ENCODE data around the gene MXRA7.

The MXRA7 gene

DNA sequence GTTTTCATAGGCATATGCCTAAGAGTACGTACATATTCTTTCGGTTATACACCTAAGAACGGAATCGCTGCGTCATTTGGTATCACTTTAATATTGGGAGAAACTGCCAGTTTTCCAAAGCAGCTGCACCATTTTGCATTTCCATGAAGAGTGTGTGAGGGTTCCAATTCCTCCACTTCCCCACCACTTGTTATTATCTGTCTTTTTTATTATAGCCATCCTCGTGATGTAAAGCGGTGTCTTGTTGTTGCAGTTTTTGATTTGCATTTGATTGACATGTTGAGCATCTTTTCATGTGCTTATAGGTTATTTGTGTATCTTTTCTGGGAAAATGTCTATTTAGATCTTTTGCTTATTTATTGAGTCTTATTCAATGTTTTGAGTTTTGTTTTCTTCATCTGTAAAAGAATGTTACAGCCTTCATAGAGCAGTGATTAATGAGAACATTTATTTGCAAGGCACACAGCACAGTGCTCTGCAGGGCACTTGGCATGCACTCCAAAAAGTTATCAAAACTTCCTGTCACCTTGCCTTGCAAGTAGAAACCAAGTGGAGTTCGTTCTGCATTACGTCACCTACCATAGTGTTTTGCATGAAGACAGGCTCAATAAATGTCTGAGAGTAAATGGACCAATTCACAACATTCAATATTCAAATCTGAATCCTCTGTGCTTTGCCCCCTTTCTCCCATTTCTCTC, 40.6 kb downstream of the MXRA7 start (continued):
- TF ChIP-seq, protein P1, sequence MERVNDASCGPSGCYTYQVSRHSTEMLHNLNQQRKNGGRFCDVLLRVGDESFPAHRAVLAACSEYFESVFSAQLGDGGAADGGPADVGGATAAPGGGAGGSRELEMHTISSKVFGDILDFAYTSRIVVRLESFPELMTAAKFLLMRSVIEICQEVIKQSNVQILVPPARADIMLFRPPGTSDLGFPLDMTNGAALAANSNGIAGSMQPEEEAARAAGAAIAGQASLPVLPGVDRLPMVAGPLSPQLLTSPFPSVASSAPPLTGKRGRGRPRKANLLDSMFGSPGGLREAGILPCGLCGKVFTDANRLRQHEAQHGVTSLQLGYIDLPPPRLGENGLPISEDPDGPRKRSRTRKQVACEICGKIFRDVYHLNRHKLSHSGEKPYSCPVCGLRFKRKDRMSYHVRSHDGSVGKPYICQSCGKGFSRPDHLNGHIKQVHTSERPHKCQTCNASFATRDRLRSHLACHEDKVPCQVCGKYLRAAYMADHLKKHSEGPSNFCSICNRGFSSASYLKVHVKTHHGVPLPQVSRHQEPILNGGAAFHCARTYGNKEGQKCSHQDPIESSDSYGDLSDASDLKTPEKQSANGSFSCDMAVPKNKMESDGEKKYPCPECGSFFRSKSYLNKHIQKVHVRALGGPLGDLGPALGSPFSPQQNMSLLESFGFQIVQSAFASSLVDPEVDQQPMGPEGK (tag by site-specific recombination; IDR thresholded peaks at IDR 0.05): no peak
- TF ChIP-seq, protein P2, sequence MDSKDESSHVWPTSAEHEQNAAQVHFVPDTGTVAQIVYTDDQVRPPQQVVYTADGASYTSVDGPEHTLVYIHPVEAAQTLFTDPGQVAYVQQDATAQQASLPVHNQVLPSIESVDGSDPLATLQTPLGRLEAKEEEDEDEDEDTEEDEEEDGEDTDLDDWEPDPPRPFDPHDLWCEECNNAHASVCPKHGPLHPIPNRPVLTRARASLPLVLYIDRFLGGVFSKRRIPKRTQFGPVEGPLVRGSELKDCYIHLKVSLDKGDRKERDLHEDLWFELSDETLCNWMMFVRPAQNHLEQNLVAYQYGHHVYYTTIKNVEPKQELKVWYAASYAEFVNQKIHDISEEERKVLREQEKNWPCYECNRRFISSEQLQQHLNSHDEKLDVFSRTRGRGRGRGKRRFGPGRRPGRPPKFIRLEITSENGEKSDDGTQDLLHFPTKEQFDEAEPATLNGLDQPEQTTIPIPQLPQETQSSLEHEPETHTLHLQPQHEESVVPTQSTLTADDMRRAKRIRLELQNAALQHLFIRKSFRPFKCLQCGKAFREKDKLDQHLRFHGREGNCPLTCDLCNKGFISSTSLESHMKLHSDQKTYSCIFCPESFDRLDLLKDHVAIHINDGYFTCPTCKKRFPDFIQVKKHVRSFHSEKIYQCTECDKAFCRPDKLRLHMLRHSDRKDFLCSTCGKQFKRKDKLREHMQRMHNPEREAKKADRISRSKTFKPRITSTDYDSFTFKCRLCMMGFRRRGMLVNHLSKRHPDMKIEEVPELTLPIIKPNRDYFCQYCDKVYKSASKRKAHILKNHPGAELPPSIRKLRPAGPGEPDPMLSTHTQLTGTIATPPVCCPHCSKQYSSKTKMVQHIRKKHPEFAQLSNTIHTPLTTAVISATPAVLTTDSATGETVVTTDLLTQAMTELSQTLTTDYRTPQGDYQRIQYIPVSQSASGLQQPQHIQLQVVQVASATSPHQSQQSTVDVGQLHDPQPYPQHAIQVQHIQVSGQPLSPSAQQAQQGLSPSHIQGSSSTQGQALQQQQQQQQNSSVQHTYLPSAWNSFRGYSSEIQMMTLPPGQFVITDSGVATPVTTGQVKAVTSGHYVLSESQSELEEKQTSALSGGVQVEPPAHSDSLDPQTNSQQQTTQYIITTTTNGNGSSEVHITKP (tag by site-specific recombination; IDR thresholded peaks at IDR 0.05): peak; percentile 80
- TF ChIP-seq ZIC2 (tag by site-specific recombination; IDR thresholded peaks at IDR 0.05): peak; percentile 58
- TF ChIP-seq, protein P3, sequence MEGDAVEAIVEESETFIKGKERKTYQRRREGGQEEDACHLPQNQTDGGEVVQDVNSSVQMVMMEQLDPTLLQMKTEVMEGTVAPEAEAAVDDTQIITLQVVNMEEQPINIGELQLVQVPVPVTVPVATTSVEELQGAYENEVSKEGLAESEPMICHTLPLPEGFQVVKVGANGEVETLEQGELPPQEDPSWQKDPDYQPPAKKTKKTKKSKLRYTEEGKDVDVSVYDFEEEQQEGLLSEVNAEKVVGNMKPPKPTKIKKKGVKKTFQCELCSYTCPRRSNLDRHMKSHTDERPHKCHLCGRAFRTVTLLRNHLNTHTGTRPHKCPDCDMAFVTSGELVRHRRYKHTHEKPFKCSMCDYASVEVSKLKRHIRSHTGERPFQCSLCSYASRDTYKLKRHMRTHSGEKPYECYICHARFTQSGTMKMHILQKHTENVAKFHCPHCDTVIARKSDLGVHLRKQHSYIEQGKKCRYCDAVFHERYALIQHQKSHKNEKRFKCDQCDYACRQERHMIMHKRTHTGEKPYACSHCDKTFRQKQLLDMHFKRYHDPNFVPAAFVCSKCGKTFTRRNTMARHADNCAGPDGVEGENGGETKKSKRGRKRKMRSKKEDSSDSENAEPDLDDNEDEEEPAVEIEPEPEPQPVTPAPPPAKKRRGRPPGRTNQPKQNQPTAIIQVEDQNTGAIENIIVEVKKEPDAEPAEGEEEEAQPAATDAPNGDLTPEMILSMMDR (tag by site-specific recombination; IDR thresholded peaks at IDR 0.05): no peak
- no peak for TF ChIP-seq ZNF423 (tag by site-specific recombination; IDR thresholded peaks at IDR 0.05)
- no peak for TF ChIP-seq ZNF510 (tag by site-specific recombination; IDR thresholded peaks at IDR 0.05; ENCODE audit: insufficient replicate concordance)
- no peak for TF ChIP-seq YY2 (tag by site-specific recombination; IDR thresholded peaks at IDR 0.05)
- no peak for TF ChIP-seq ZNF530 (tag by site-specific recombination; IDR thresholded peaks at IDR 0.05; ENCODE audit: low read depth)
- TF ChIP-seq ZEB2 (tag by site-specific recombination; IDR thresholded peaks at IDR 0.05): no peak; the same call in 1 of the 2 replicates
- TF ChIP-seq ZNF24 (tag by site-specific recombination; IDR thresholded peaks at IDR 0.05): peak; percentile 80
- no peak for TF ChIP-seq KLF9 (tag by site-specific recombination; IDR thresholded peaks at IDR 0.05; ENCODE audit: low read depth)
- peak; percentile 19; the same call in 1 of the 2 replicates for TF ChIP-seq ZFP69B (tag by site-specific recombination; IDR thresholded peaks at IDR 0.05)
- TF ChIP-seq, protein P4, sequence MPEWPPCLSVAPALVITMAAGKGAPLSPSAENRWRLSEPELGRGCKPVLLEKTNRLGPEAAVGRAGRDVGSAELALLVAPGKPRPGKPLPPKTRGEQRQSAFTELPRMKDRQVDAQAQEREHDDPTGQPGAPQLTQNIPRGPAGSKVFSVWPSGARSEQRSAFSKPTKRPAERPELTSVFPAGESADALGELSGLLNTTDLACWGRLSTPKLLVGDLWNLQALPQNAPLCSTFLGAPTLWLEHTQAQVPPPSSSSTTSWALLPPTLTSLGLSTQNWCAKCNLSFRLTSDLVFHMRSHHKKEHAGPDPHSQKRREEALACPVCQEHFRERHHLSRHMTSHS (tag by site-specific recombination; IDR thresholded peaks at IDR 0.05): no peak
- peak; percentile 84 for TF ChIP-seq ZNF843 (tag by site-specific recombination; IDR thresholded peaks at IDR 0.05)
- TF ChIP-seq, protein P5, sequence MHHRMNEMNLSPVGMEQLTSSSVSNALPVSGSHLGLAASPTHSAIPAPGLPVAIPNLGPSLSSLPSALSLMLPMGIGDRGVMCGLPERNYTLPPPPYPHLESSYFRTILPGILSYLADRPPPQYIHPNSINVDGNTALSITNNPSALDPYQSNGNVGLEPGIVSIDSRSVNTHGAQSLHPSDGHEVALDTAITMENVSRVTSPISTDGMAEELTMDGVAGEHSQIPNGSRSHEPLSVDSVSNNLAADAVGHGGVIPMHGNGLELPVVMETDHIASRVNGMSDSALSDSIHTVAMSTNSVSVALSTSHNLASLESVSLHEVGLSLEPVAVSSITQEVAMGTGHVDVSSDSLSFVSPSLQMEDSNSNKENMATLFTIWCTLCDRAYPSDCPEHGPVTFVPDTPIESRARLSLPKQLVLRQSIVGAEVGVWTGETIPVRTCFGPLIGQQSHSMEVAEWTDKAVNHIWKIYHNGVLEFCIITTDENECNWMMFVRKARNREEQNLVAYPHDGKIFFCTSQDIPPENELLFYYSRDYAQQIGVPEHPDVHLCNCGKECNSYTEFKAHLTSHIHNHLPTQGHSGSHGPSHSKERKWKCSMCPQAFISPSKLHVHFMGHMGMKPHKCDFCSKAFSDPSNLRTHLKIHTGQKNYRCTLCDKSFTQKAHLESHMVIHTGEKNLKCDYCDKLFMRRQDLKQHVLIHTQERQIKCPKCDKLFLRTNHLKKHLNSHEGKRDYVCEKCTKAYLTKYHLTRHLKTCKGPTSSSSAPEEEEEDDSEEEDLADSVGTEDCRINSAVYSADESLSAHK (tag by site-specific recombination; IDR thresholded peaks at IDR 0.05): peak; percentile 63; the same call in 1 of the 2 replicates
- TF ChIP-seq ZNF747 (tag by site-specific recombination; IDR thresholded peaks at IDR 0.05): no peak
- 0 out of 2 replicates have a peak, but pooled peaks have one; percentile 49 for TF ChIP-seq ZNF2 (tag by site-specific recombination; IDR thresholded peaks at IDR 0.05)

Measured in HEK293 (cell line).